HEK293 (cell line): ENCODE results near the gene ASB16.

Experiments
- GLI2 ChIP-seq: fragments of 450-650 bp; formaldehyde crosslinking; IDR thresholded peaks from 2 replicates; pipeline ENCODE4; 2017; ENCODE audit warnings: missing biosample characterization, missing genetic modification characterization, low read depth, borderline replicate concordance
- KLF7 ChIP-seq: fragments of 450-650 bp; formaldehyde crosslinking; IDR thresholded peaks from 2 replicates; pipeline ENCODE4 v1.5.1; 2016; ENCODE audit warnings: missing biosample characterization, missing genetic modification characterization, borderline replicate concordance
- PBX3 ChIP-seq: sonication (generic); formaldehyde crosslinking; IDR thresholded peaks from 2 replicates; pipeline ENCODE4 v1.8.1; 2022; ENCODE audit warnings: mild to moderate bottlenecking, moderate library complexity, missing genetic modification reagents
- SCRT2 ChIP-seq: fragments of 450-650 bp; formaldehyde crosslinking; IDR thresholded peaks from 2 replicates; pipeline ENCODE4 v1.5.1; 2016; ENCODE audit warnings: missing biosample characterization, missing genetic modification characterization
- ZBTB11 ChIP-seq: fragments of 450-650 bp; formaldehyde crosslinking; conservative IDR thresholded peaks from 2 replicates; pipeline ENCODE4 v1.5.1; 2016; ENCODE audit warnings: low read depth, missing biosample characterization, missing genetic modification characterization
- ZBTB8A ChIP-seq: fragments of 450-650 bp; formaldehyde crosslinking; IDR thresholded peaks from 2 replicates; pipeline ENCODE4 v1.5.1; 2016; ENCODE audit warnings: missing biosample characterization, missing genetic modification characterization
- ZNF146 ChIP-seq: fragments of 450-650 bp; formaldehyde crosslinking; IDR thresholded peaks from 2 replicates; pipeline ENCODE4 v1.5.1; 2016; ENCODE audit warnings: missing biosample characterization, missing genetic modification characterization
- ZNF174 ChIP-seq: fragments of 450-650 bp; formaldehyde crosslinking; IDR thresholded peaks from 2 replicates; pipeline ENCODE4 v1.5.0; 2017; ENCODE audit warnings: missing biosample characterization, mild to moderate bottlenecking, missing genetic modification characterization
- ZNF2 ChIP-seq: fragments of 450-650 bp; formaldehyde crosslinking; IDR thresholded peaks from 2 replicates; pipeline ENCODE4 v1.5.1; 2016; ENCODE audit warnings: missing biosample characterization, missing genetic modification characterization
- ZNF302 ChIP-seq: fragments of 450-650 bp; formaldehyde crosslinking; IDR thresholded peaks from 2 replicates; pipeline ENCODE4 v1.5.1; 2016; ENCODE audit warnings: missing biosample characterization, missing genetic modification characterization, low read depth
- ZNF311 ChIP-seq: fragments of 450-650 bp; formaldehyde crosslinking; IDR thresholded peaks from 2 replicates; pipeline ENCODE4 v1.5.1; 2017; ENCODE audit warnings: missing biosample characterization, missing genetic modification characterization, borderline replicate concordance
- ZNF324 ChIP-seq: fragments of 450-650 bp; formaldehyde crosslinking; IDR thresholded peaks from 2 replicates; pipeline ENCODE4 v1.5.1; 2016; ENCODE audit warnings: missing biosample characterization, missing genetic modification characterization
- ZNF354C ChIP-seq: fragments of 450-650 bp; formaldehyde crosslinking; IDR thresholded peaks from 2 replicates; pipeline ENCODE4 v1.5.1; 2016; ENCODE audit warnings: missing biosample characterization, missing genetic modification characterization, low read depth, borderline replicate concordance
- ZNF394 ChIP-seq: fragments of 450-650 bp; formaldehyde crosslinking; IDR thresholded peaks from 2 replicates; pipeline ENCODE4 v1.5.1; 2016; ENCODE audit warnings: missing biosample characterization, missing genetic modification characterization, mild to moderate bottlenecking, moderate library complexity, borderline replicate concordance
- ZNF501 ChIP-seq: fragments of 450-650 bp; formaldehyde crosslinking; IDR thresholded peaks from 2 replicates; pipeline ENCODE4 v1.5.1; 2016; ENCODE audit warnings: missing biosample characterization, missing genetic modification characterization
- ZNF544 ChIP-seq: fragments of 450-650 bp; formaldehyde crosslinking; IDR thresholded peaks from 2 replicates; pipeline ENCODE4 v1.5.0; 2017; ENCODE audit warnings: missing biosample characterization, missing genetic modification characterization
- ZNF549 ChIP-seq: fragments of 450-650 bp; IDR thresholded peaks from 2 replicates; pipeline ENCODE4 v1.5.1; 2018; ENCODE audit warnings: missing biosample characterization, missing genetic modification characterization, mild to moderate bottlenecking, inconsistent platforms, moderate library complexity
- ZNF558 ChIP-seq: fragments of 450-650 bp; formaldehyde crosslinking; IDR thresholded peaks from 2 replicates; pipeline ENCODE4 v1.5.1; 2016; ENCODE audit warnings: missing biosample characterization, missing genetic modification characterization
- ZNF560 ChIP-seq: fragments of 450-650 bp; formaldehyde crosslinking; IDR thresholded peaks from 2 replicates; pipeline ENCODE4 v1.5.1; 2017; ENCODE audit warnings: missing biosample characterization, missing genetic modification characterization, borderline replicate concordance
- ZNF571 ChIP-seq: fragments of 450-650 bp; formaldehyde crosslinking; IDR thresholded peaks from 2 replicates; pipeline ENCODE4 v1.5.0; 2017; ENCODE audit warnings: missing biosample characterization, missing genetic modification characterization
- ZNF600 ChIP-seq: fragments of 450-650 bp; formaldehyde crosslinking; IDR thresholded peaks from 2 replicates; pipeline ENCODE4 v1.5.1; 2016; ENCODE audit warnings: missing biosample characterization, missing genetic modification characterization
- ZNF624 ChIP-seq: fragments of 450-650 bp; formaldehyde crosslinking; IDR thresholded peaks from 2 replicates; pipeline ENCODE4 v1.5.1; 2017; ENCODE audit warnings: missing biosample characterization, missing genetic modification characterization
- ZNF692 ChIP-seq: fragments of 450-650 bp; formaldehyde crosslinking; IDR thresholded peaks from 2 replicates; pipeline ENCODE4 v1.5.1; 2016; ENCODE audit warnings: missing biosample characterization, missing genetic modification characterization
- ZNF792 ChIP-seq: fragments of 450-650 bp; formaldehyde crosslinking; IDR thresholded peaks from 2 replicates; pipeline ENCODE4 v1.5.1; 2016; ENCODE audit warnings: missing biosample characterization, missing genetic modification characterization
- ZSCAN16 ChIP-seq: fragments of 450-650 bp; formaldehyde crosslinking; IDR thresholded peaks from 2 replicates; pipeline ENCODE4 v1.5.1; 2016; ENCODE audit warnings: missing biosample characterization, missing genetic modification characterization
- ZXDB ChIP-seq: fragments of 450-650 bp; formaldehyde crosslinking; IDR thresholded peaks from 2 replicates; pipeline ENCODE4 v1.5.1; 2016; ENCODE audit warnings: missing biosample characterization, missing genetic modification characterization
- TF ChIP-seq, protein P1 (sequence below): fragments of 450-650 bp; formaldehyde crosslinking; IDR thresholded peaks from 2 replicates; pipeline ENCODE4 v1.5.1; 2016; ENCODE audit warnings: missing biosample characterization, missing genetic modification characterization
- TF ChIP-seq, protein P2 (sequence below): fragments of 450-650 bp; formaldehyde crosslinking; IDR thresholded peaks from 2 replicates; pipeline ENCODE4 v1.5.1; 2016; ENCODE audit warnings: missing biosample characterization, missing genetic modification characterization
- TF ChIP-seq, protein P3 (sequence below): fragments of 450-650 bp; formaldehyde crosslinking; IDR thresholded peaks from 2 replicates; pipeline ENCODE4 v1.5.1; 2017; ENCODE audit warnings: missing biosample characterization, missing genetic modification characterization

The ASB16 gene

DNA sequence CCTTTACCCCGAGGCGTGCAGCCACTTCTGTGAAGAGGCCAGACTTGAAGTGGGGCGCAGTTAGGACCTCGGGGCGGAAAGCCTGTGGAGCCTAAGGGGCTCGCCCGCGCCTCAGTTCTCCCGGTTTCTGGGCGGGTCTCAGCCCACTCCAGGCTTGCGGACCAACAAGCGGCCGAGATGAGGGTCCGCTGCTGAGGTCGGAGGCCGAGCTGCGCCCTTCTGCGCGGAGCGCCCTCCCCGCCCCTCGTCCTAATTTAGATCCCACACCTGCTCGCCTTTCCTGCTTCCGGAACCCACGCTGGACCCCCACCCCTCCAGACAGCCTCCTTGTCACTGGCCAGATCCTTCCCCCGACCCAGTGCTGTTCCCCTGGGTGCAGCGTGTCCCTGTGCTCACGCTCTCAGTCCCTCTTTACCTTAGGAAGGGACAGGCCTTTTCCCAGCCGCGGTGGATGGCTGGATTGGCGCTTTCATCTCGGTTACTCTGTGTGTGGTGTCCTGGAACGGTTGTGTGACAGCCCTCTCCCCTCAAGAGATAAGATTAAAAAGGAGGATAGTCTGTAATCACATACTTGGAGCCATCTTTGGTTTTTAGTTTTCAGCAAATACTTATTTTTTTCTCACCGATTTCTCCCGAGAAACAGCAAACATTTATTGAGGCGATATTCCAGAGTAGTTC lies 30.1 kb downstream of the ASB16 start (continued):
- TF ChIP-seq ZNF146 (tag by site-specific recombination) (no peak), ZNF302 (tag by site-specific recombination) (no peak), ZBTB8A (peak; percentile 91), ZNF311 (tag by site-specific recombination) (no peak), ZNF624 (no peak), ZNF571 (no peak), KLF7 (tag by site-specific recombination) (peak; percentile 44), ZNF560 (tag by site-specific recombination) (no peak), ZNF2 (tag by site-specific recombination) (0 out of 2 replicates have a peak, but pooled peaks have one; percentile 17), ZNF558 (tag by site-specific recombination) (no peak), ZNF692 (tag by site-specific recombination) (no peak; the same call in 1 of the 2 replicates), PBX3 (CRISPR knock-in tag) (peak; percentile 17; the same call in 1 of the 2 replicates), ZSCAN16 (no peak), ZXDB (no peak), SCRT2 (tag by site-specific recombination) (peak; percentile 42; the same call in 1 of the 2 replicates), ZNF324 (tag by site-specific recombination) (no peak), ZNF174 (tag by site-specific recombination) (no peak), GLI2 (tag by site-specific recombination) (no peak), ZNF549 (tag by site-specific recombination) (no peak), ZBTB11 (tag by site-specific recombination) (no peak; the same call in none of the 2 replicates), ZNF354C (tag by site-specific recombination) (no peak), ZNF544 (tag by site-specific recombination) (no peak), ZNF501 (tag by site-specific recombination) (peak; percentile 68; the same call in 1 of the 2 replicates), ZNF792 (tag by site-specific recombination) (no peak), ZNF394 (no peak), ZNF600 (tag by site-specific recombination) (peak; percentile 83)
- TF ChIP-seq, protein P1, sequence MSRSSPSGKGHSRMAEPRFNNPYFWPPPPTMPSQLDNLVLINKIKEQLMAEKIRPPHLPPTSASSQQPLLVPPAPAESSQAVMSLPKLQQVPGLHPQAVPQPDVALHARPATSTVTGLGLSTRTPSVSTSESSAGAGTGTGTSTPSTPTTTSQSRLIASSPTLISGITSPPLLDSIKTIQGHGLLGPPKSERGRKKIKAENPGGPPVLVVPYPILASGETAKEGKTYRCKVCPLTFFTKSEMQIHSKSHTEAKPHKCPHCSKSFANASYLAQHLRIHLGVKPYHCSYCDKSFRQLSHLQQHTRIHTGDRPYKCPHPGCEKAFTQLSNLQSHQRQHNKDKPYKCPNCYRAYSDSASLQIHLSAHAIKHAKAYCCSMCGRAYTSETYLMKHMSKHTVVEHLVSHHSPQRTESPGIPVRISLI (tag by site-specific recombination), result no peak
- TF ChIP-seq, protein P2, sequence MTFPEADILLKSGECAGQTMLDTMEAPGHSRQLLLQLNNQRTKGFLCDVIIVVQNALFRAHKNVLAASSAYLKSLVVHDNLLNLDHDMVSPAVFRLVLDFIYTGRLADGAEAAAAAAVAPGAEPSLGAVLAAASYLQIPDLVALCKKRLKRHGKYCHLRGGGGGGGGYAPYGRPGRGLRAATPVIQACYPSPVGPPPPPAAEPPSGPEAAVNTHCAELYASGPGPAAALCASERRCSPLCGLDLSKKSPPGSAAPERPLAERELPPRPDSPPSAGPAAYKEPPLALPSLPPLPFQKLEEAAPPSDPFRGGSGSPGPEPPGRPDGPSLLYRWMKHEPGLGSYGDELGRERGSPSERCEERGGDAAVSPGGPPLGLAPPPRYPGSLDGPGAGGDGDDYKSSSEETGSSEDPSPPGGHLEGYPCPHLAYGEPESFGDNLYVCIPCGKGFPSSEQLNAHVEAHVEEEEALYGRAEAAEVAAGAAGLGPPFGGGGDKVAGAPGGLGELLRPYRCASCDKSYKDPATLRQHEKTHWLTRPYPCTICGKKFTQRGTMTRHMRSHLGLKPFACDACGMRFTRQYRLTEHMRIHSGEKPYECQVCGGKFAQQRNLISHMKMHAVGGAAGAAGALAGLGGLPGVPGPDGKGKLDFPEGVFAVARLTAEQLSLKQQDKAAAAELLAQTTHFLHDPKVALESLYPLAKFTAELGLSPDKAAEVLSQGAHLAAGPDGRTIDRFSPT, result no peak; the same call in 1 of the 2 replicates
- TF ChIP-seq, protein P3, sequence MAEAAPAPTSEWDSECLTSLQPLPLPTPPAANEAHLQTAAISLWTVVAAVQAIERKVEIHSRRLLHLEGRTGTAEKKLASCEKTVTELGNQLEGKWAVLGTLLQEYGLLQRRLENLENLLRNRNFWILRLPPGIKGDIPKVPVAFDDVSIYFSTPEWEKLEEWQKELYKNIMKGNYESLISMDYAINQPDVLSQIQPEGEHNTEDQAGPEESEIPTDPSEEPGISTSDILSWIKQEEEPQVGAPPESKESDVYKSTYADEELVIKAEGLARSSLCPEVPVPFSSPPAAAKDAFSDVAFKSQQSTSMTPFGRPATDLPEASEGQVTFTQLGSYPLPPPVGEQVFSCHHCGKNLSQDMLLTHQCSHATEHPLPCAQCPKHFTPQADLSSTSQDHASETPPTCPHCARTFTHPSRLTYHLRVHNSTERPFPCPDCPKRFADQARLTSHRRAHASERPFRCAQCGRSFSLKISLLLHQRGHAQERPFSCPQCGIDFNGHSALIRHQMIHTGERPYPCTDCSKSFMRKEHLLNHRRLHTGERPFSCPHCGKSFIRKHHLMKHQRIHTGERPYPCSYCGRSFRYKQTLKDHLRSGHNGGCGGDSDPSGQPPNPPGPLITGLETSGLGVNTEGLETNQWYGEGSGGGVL (tag by site-specific recombination), result peak; percentile 94
